ENCODE measurements around the gene IRF9.
"Not testable (repeated sequence)": the region's sequence is repeated elsewhere in the genome, so short reads cannot be mapped to it uniquely, and the experiment has no call there.

Gene IRF9

DNA sequence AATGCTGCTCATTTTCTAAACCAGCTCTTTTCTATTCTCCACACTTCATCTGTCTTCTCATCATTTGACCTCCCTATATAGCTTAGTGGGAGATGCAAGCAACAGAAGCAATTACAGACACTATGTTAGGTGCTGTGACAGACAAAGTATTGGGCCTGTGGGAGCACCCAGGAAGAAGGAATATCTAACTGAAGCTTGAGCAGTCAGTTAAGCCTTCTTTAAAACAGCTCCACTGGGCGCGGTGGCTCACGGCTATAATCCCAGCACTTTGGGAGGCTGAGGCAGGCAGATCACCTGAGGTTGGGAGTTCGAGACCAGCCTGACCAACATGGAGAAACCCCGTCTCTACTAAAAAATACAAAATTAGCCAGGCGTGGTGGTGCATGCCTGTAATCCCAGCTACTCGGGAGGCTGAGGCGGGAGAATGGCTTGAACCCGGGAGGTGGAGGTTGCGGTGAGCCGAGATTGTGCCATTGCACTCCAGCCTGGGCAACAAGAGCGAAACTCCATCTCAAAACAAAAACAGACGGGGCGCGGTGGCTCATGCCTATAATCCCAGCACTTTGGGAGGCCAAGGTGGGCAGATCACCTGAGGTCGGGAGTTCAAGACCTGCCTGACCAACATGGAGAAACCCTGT, 42.3 kb downstream of the IRF9 start:
- not testable (repeated sequence) for H3K4me2 ChIP-seq; H3K9ac ChIP-seq; H3K27me3 ChIP-seq (ENCODE audit: insufficient read depth, low read depth); H3K4me3 ChIP-seq (IDR thresholded peaks at IDR 0.05; ENCODE audit: insufficient read depth, low read depth, low read length); H3K36me3 ChIP-seq (ENCODE audit: insufficient read depth); H3K4me1 ChIP-seq (ENCODE audit: low read depth, poor library complexity, severe bottlenecking); H2AFZ ChIP-seq (ENCODE audit: low read depth); H3K27ac ChIP-seq; H4K20me1 ChIP-seq (ENCODE audit: insufficient read depth); H3K79me2 ChIP-seq (ENCODE audit: insufficient read depth, low read depth)

- Histone ChIP-seq H2AFZ (ENCODE audit: low read depth) (no peak overlapping the region), H3K4me1 (ENCODE audit: low read depth, poor library complexity, severe bottlenecking) (no peaks in the 10 kb centered on the region), H3K4me2 (no peak overlapping the region), H3K27me3 (ENCODE audit: insufficient read depth, low read depth) (no peaks in the 10 kb centered on the region), H3K27ac (no peak overlapping the region), H3K4me3 (IDR thresholded peaks at IDR 0.05; ENCODE audit: insufficient read depth, low read depth, low read length) (no peak overlapping the region), H3K36me3 (ENCODE audit: insufficient read depth) (no peaks in the 10 kb centered on the region), H3K9ac (no peak overlapping the region), H4K20me1 (ENCODE audit: insufficient read depth) (no peaks in the 10 kb centered on the region), H3K79me2 (ENCODE audit: insufficient read depth, low read depth) (no peaks in the 10 kb centered on the region)
- TF ChIP-seq, protein P1, sequence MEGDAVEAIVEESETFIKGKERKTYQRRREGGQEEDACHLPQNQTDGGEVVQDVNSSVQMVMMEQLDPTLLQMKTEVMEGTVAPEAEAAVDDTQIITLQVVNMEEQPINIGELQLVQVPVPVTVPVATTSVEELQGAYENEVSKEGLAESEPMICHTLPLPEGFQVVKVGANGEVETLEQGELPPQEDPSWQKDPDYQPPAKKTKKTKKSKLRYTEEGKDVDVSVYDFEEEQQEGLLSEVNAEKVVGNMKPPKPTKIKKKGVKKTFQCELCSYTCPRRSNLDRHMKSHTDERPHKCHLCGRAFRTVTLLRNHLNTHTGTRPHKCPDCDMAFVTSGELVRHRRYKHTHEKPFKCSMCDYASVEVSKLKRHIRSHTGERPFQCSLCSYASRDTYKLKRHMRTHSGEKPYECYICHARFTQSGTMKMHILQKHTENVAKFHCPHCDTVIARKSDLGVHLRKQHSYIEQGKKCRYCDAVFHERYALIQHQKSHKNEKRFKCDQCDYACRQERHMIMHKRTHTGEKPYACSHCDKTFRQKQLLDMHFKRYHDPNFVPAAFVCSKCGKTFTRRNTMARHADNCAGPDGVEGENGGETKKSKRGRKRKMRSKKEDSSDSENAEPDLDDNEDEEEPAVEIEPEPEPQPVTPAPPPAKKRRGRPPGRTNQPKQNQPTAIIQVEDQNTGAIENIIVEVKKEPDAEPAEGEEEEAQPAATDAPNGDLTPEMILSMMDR (conservative IDR thresholded peaks at IDR 0.05; ENCODE audit: low read depth, low read length), result no peak
Measured at GRCh38 chr14:24204163-24205146, 43.4 kb downstream of the IRF9 start.

DNA sequence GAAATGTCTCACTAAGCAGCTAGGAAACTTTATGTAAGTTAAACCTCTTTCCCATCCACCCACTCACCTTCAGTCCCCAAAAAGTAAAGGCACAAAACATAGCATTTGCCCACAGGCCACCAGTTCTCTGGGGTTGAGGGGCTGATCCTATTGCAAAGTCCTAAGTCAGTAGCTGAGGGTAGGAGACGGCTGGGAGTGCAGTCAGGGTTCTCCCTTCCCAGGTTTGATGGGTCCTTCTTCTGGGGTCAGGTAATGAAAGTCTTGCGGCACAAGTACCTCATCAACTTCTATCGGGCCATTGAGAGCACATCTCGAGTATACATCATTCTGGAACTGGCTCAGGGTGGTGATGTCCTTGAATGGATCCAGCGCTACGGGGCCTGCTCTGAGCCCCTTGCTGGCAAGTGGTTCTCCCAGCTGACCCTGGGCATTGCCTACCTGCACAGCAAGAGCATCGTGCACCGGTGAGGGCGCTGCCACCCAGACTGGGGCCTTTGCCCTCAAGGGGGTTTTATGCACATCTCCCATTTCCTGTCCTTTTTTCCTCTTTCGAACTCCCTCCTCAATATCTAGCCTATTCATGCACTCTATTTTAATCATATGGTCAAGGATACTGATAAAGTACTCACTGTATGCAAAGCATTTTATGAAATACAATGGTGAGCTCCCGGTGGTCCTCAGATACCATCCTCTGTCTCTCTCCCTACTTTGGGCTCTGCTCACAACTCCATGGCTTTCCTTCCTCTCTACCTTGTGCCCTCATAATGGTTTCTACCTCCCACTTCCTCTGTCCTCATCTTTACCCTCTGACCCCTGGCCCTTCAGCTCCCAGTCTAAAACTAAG, 45.4 kb downstream of the IRF9 start:
- Histone ChIP-seq H3K4me1 (ENCODE audit: low read depth, poor library complexity, severe bottlenecking) (no peaks in the 10 kb centered on the region), H4K20me1 (ENCODE audit: insufficient read depth) (no peaks in the 10 kb centered on the region), H3K36me3 (ENCODE audit: insufficient read depth) (no peaks in the 10 kb centered on the region), H3K4me2 (no peak overlapping the region), H2AFZ (ENCODE audit: low read depth) (no peak overlapping the region), H3K4me3 (IDR thresholded peaks at IDR 0.05; ENCODE audit: insufficient read depth, low read depth, low read length) (no peak overlapping the region), H3K9ac (no peak overlapping the region), H3K79me2 (ENCODE audit: insufficient read depth, low read depth) (no peaks in the 10 kb centered on the region), H3K27me3 (ENCODE audit: insufficient read depth, low read depth) (no peaks in the 10 kb centered on the region), H3K27ac (no peak overlapping the region)
- TF ChIP-seq, protein P1 (conservative IDR thresholded peaks at IDR 0.05; ENCODE audit: low read depth, low read length), result no peak

GRCh38 chr14:24207104-24207551, 46.1 kb downstream of the IRF9 start:
- Histone ChIP-seq H4K20me1 (ENCODE audit: insufficient read depth) (no peaks in the 10 kb centered on the region), H3K79me2 (ENCODE audit: insufficient read depth, low read depth) (0 out of 2 replicates have a peak, but pooled peaks cover 6% of the 10 kb centered on the region), H3K9ac (no peak overlapping the region), H3K4me3 (IDR thresholded peaks at IDR 0.05; ENCODE audit: insufficient read depth, low read depth, low read length) (no peak overlapping the region), H3K4me2 (no peak overlapping the region), H3K4me1 (ENCODE audit: low read depth, poor library complexity, severe bottlenecking) (no peaks in the 10 kb centered on the region), H3K36me3 (ENCODE audit: insufficient read depth) (no peaks in the 10 kb centered on the region), H2AFZ (ENCODE audit: low read depth) (no peak overlapping the region), H3K27me3 (ENCODE audit: insufficient read depth, low read depth) (no peaks in the 10 kb centered on the region), H3K27ac (no peak overlapping the region)
- TF ChIP-seq, protein P1 (conservative IDR thresholded peaks at IDR 0.05; ENCODE audit: low read depth, low read length), result no peak
